AG09309 (cell line): ENCODE measurements around the gene ACTR1A.
"Not testable (repeated sequence)": the region's sequence is repeated elsewhere in the genome, so short reads cannot be mapped to it uniquely, and the experiment has no call there.

Experiments
- DNase-seq: peaks from one replicate; pipeline ENCODE4 v3.0.0-alpha.2; 2010; ENCODE audit warnings: low read depth
- H3K4me3 ChIP-seq: 2 replicates; pipeline ENCODE4 v1.5.1; 2011; ENCODE audit warnings: mild to moderate bottlenecking, low read depth, low read length, moderate library complexity; ENCODE audit not compliant: control insufficient read depth
- TF ChIP-seq, protein P1 (sequence below): IDR thresholded peaks from 2 replicates; pipeline ENCODE4 v1.5.1; 2011; ENCODE audit warnings: mild to moderate bottlenecking, low read depth, low read length, inconsistent platforms; ENCODE audit not compliant: insufficient read depth, control insufficient read depth; ENCODE audit errors: missing control alignments

ACTR1A gene

DNA sequence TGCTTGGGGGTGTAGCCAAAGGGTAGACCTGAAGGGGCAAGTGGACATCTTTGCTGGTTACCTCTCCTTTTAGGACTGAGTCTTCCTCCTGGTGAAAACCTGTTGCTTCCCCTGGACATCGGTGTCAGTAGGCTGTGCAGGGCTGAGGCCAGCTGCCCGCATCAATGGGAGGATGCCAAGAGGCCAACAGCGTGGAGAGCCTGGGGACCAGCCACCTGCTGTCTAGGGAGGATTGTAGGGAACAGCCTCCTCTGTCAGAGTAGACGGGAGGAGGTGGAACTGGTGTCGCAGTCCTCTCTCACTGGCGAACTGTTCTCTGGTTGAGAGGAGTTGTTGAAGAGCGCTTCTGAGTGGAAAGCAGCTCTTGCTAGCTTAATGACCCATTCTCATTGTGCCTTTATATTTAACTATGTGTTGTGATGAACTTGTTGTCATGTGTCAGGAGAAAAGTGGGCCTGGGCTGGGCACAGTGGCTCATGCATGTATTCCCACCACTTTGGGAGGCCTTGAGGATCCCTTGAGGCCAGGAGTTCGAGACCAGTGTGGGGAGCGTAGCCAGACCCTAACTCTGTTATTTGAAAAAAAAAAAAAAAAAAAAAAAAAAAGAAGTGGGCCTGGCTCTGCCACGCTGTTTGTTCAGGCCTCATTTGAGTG is 3.1 kb upstream of the ACTR1A start:
- no peak overlapping the region; the same call in 1 of the 2 replicates for H3K4me3 ChIP-seq
- TF ChIP-seq, protein P1, sequence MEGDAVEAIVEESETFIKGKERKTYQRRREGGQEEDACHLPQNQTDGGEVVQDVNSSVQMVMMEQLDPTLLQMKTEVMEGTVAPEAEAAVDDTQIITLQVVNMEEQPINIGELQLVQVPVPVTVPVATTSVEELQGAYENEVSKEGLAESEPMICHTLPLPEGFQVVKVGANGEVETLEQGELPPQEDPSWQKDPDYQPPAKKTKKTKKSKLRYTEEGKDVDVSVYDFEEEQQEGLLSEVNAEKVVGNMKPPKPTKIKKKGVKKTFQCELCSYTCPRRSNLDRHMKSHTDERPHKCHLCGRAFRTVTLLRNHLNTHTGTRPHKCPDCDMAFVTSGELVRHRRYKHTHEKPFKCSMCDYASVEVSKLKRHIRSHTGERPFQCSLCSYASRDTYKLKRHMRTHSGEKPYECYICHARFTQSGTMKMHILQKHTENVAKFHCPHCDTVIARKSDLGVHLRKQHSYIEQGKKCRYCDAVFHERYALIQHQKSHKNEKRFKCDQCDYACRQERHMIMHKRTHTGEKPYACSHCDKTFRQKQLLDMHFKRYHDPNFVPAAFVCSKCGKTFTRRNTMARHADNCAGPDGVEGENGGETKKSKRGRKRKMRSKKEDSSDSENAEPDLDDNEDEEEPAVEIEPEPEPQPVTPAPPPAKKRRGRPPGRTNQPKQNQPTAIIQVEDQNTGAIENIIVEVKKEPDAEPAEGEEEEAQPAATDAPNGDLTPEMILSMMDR: no peak
- no peak for DNase-seq

DNA sequence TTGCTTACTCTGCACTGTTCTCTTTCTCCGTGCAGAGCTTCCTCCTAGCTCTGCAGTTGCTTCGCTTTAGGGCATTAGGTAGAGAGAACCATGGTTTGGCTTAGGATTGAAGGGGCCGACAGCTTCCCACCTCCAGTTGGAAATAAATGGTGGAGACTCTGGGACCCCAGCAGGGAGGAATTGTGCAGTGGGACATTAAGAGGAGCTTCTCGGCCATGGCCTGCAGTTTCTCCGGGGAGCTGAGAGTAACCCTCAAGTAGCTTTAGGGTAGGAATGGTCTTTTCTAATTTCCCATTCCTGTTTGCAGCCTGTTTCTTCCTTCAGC is 2.4 kb upstream of the ACTR1A start:
- TF ChIP-seq, protein P1: no peak
- peak overlapping the region; percentile 91 for H3K4me3 ChIP-seq
- DNase-seq: no peak

DNA sequence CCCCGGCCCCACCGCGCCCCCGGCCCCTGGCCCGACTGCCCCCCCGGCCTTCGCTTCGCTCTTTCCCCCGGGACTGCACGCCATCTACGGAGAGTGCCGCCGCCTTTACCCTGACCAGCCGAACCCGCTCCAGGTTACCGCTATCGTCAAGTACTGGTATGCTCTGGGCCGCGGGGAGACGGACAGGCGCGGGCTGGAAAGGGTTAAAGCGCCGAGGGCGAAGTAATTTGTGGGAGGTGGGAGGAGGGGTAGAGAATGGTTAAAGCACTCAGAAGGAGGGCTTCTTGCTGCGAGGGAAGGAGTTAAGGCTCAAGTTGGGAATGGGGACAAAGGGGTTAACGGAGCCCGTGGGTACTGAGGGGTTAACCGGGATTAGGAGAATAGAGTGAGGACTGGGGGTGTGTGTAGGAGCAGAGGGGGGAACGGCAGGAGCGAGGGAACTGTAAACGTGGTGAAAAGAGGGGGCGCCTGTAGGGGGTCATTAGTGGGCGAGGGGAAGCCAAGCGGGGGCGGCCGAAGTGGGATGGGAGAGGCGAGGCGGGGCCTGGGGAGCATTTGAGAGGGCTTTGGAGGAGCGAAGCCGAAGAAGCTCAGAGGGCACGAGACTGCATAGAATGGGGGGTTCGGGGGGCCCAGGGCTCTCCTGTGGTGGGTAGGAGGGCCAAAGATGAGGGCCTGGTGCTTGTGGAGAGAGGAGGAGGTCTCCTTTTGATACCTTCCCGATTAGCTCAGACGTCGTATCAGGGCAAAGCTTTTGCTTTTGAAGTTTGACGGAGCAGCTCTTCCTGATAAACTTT is 1.9 kb upstream of the ACTR1A start:
- TF ChIP-seq, protein P1: no peak
- H3K4me3 ChIP-seq: peak overlapping the region; percentile 91
- no peak for DNase-seq

DNA sequence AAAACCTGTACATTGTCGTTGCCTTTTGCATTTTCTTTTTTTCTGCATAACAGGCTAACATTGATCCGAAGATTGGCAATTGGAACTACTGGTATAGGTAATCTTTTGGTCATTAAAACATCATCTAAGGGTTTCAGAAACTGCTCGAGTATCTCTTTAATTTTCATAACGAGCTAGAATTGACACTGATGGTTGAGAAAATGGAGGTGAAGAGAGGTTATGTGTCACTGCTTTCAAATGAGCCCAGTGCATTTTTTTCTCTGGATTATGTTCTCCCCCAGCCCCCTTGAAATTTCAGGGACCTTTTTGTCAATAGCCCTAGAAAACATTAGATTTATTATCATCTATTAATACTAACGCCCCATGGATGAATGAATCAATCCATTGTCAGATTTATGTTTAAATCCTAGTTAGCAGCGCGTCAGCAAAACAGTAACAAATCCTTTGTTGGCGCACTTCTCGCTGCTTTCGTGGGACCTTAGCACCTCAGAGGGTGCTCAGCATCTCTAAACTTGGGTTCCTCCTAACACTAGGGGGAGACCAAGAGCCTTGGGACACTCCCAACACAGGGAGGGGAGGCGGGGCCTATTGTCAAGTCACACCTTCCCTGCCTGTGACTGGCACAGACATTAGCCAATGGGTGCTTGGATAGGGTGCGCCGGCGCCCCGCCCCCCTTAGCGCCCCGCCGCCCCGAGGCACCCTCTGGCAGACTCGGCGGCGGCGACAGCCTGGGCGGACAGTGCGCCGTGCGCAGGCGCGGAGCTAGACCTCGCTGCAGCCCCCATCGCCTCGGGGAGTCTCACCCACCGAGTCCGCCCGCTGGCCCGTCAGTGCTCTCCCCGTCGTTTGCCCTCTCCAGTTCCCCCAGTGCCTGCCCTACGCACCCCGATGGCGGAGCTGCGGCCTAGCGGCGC is 1.0 kb upstream of the ACTR1A start, which contains the start of gene SUFU:
TSS of gene SUFU (plus strand) at position 709 of the 915 bp plus-strand sequence. CDS start at position 890, 181 bp downstream.
- TF ChIP-seq, protein P1: peak; percentile 90
- H3K4me3 ChIP-seq: peak within 1 kb of the TSS; percentile 91
- DNase-seq: peak; percentile 96

DNA sequence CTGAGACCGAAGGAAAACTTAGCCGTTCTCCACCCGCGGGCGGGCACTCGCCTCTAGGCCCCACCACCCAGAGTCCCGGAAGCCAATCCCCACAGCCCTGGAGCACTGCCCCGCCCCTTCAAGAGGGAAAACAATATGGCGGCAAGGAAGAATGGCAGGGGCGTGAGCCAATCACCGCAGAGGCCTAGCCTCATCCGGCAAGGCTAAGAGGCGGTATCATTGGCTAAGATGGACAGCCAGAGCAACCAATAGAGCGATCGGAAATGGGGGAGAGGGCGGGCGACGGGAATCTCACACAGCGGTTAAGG is 529 bp downstream of the ACTR1A start:
- TF ChIP-seq, protein P1: no peak
- H3K4me3 ChIP-seq: peak overlapping the region; percentile 68
- DNase-seq: peak; percentile 99

DNA sequence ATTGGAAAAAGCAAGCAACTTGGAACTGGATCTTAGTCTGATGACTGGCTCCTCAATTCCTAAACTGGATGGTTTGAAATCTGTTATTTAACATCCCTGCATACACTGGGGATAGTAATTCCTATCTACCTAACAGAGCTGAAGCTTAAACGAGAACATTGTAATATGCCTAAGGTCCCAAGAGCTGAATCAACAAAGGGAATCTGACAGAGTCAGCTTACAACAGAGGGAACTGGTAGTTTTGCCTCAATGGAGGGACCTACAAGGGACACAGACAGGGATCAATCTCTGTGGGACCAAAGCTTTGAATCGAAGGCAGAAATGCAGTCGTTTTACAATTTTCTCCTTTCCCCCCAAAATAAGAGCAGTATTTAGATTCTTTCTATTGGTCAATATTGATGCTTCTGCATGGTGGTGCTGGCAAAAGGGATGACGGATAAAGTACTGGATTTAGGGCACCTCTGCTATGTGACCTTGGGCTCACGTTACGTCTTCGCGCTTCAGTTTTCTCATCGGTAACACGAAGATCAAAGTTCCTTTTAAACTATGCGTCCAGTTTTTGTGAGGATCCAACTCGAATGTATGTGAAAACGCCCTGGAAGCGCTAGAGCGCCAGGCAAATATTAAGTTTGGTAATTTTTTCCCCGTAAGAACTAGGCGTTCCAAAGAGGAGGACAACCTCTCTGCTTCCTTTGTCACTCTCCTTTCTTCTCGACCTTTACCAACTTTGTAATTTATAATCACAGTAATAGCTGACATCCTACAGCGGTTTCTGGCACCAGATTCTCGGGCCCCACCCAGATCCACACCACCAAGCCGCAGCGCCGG is 1.1 kb downstream of the ACTR1A start:
- DNase-seq: no peak
- TF ChIP-seq, protein P1: no peak
- H3K4me3 ChIP-seq: peak overlapping the region; percentile 68

DNA sequence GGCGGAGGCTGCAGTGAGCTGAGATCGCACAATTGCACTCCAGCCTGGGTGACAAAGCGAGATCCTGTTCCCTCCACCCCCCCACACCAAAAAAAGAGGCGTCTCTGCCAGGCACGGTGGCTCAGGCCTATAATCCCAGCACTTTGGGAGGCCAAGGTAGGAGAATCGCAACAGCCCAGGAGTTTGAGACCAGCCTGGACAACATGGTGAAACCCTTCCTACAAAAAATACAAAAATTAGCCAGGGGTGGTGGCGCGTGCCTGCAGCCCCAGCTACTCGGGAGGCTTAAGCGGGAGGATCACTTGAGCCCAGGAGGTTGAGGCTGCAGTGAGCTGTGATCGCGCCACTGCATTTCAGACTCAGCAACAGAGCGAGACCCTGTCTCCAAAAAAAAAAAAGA is 1.8 kb downstream of the ACTR1A start:
- not testable (repeated sequence) for H3K4me3 ChIP-seq, DNase-seq
